Stimulated activated CD4-positive, alpha-beta T cell treated with anti-CD3 and anti-CD28 coated beads, Interleukin-1b, Interleukin-23, amount 100 ng/mL, for 1 hour (primary cell): ENCODE results near the gene CFAP46.
"Not testable (repeated sequence)": the region's sequence is repeated elsewhere in the genome, so short reads cannot be mapped to it uniquely, and the experiment has no call there.

Experiments used
- DNase-seq, 2 donors: peaks; one replicate each; pipeline ENCODE4 v3.0.0-alpha.2; 2020; ENCODE audit warnings: low read depth in 2 of 2

CFAP46 gene

GRCh38 chr10:132926777-132927650, 15.4 kb downstream of the CFAP46 start:
- no peak for DNase-seq

GRCh38 chr10:132926070-132926469, 16.3 kb downstream of the CFAP46 start:
- no peak for DNase-seq

GRCh38 chr10:132925614-132926013, 16.8 kb downstream of the CFAP46 start:
- no peak for DNase-seq

- DNase-seq = no peak
Observed at GRCh38 chr10:132925071-132925561, 17.3 kb downstream of the CFAP46 start.

GRCh38 chr10:132924046-132924952, 18.1 kb downstream of the CFAP46 start:
- DNase-seq = no peak

- DNase-seq = not testable (repeated sequence)
Observed at GRCh38 chr10:132923384-132923783, 19.0 kb downstream of the CFAP46 start.

- DNase-seq = no peak
Observed at GRCh38 chr10:132922872-132923271, 19.5 kb downstream of the CFAP46 start.

GRCh38 chr10:132921818-132922807, 20.3 kb downstream of the CFAP46 start:
- DNase-seq = no peak

- no peak for DNase-seq
Observed at GRCh38 chr10:132921086-132921485, 21.3 kb downstream of the CFAP46 start.

GRCh38 chr10:132920101-132920925, 22.1 kb downstream of the CFAP46 start:
- no peak for DNase-seq

- DNase-seq = no peak
Observed at GRCh38 chr10:132919374-132920100, 22.8 kb downstream of the CFAP46 start.

GRCh38 chr10:132918617-132919373, 23.6 kb downstream of the CFAP46 start:
- DNase-seq = no peak

GRCh38 chr10:132918264-132918616, 24.1 kb downstream of the CFAP46 start:
- DNase-seq = no peak

GRCh38 chr10:132916956-132917666, 25.3 kb downstream of the CFAP46 start:
- no peak for DNase-seq

- DNase-seq = no peak
Observed at GRCh38 chr10:132916421-132916841, 25.9 kb downstream of the CFAP46 start.

- no peak for DNase-seq
Observed at GRCh38 chr10:132915411-132915810, 27.0 kb downstream of the CFAP46 start.

- DNase-seq = no peak
Observed at GRCh38 chr10:132914732-132915131, 27.6 kb downstream of the CFAP46 start.

GRCh38 chr10:132913559-132914115, 28.7 kb downstream of the CFAP46 start:
- no peak for DNase-seq
